ENCODE results near the gene CASP8AP2.

The CASP8AP2 gene

GRCh38 chr6:89917801-89918366 is 88.2 kb downstream of the CASP8AP2 start:
- CTCF ChIA-PET, result no interaction called here
- DNase-seq (ENCODE audit: low spot score), result no peak
- no peak overlapping the region for H3K27ac ChIP-seq
- POLR2A ChIA-PET (ENCODE audit: low non-redundant PET), result no interaction called here
- no peak for TF ChIP-seq CTCF (conservative IDR thresholded peaks at IDR 0.05; ENCODE audit: low read depth)

All from RWPE1 (cell line).